ENCODE data around the gene DDX59.

DNA sequence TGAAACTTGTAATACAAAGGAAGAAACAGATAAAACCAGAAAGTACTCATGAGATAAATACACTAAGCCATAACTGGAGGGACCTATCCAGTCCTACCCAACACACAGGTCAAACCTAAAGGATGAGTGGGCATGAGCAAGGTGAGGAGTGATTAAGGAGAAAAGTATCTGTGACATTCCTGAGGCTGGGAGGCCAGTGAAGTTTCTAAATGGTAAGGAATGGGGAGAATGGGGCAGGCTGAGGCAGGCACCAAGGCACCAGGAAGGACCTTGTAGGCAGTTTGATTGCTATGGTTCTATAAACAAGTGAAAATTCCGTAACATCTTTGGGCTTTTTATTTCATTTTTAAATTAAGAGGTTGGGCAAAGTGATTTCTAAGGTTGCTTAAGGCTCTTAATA, 10.4 kb downstream of the DDX59 start:
- TF ChIP-seq POLR2A (IDR thresholded peaks at IDR 0.05): no peak
- TF ChIP-seq, protein P1, sequence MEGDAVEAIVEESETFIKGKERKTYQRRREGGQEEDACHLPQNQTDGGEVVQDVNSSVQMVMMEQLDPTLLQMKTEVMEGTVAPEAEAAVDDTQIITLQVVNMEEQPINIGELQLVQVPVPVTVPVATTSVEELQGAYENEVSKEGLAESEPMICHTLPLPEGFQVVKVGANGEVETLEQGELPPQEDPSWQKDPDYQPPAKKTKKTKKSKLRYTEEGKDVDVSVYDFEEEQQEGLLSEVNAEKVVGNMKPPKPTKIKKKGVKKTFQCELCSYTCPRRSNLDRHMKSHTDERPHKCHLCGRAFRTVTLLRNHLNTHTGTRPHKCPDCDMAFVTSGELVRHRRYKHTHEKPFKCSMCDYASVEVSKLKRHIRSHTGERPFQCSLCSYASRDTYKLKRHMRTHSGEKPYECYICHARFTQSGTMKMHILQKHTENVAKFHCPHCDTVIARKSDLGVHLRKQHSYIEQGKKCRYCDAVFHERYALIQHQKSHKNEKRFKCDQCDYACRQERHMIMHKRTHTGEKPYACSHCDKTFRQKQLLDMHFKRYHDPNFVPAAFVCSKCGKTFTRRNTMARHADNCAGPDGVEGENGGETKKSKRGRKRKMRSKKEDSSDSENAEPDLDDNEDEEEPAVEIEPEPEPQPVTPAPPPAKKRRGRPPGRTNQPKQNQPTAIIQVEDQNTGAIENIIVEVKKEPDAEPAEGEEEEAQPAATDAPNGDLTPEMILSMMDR (IDR thresholded peaks at IDR 0.05): no peak

Data from transverse colon (tissue), 3 donors.